Raji (cell line): ENCODE results near the gene GRK2.
A peak's percentile ranks its signal among the peaks of the same experiment; 100 is the strongest.

Experiments
- POLR2A ChIP-seq: IDR thresholded peaks from 2 replicates; pipeline ENCODE4 v1.6.1; 2011; ENCODE audit warnings: low read depth, low read length, control low read depth; ENCODE audit not compliant: insufficient read depth

Gene GRK2

DNA sequence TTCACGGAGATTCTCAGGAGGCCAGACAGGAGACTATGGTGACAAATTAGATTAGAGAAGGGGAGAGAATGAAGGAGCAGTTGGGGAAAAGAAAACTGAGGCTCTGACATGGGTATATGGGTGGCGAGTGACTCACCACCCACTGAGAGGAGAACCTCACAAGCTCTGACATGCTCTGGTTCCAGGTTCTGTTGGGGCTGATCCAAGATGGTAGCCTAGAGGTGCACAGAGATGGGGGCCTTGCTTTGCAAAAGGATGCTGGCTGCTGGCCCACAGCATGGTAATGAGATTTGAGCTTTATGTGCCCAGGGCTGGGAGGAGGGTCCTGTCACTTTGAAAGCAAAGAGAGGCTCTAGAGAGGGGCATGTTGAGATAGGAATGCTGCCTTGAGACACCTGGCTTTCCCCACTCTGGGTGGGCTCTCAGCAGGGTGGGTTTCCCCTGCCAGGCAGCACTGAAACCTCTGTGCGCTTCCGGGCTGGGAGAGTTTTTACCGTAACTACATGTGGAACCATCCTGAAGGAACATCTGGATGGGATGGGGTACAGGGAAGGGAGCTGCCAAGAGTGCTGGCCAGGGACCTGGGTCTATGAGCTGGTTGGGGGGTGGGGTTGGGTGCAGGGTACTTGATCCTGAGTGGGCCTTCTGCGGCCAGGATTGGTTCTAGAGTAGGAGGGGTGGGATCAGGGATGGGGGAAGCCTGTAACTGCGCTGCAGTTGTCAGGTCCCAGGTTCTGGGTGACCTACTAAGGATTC, 1.2 kb upstream of the GRK2 start:
- no peak for TF ChIP-seq POLR2A

DNA sequence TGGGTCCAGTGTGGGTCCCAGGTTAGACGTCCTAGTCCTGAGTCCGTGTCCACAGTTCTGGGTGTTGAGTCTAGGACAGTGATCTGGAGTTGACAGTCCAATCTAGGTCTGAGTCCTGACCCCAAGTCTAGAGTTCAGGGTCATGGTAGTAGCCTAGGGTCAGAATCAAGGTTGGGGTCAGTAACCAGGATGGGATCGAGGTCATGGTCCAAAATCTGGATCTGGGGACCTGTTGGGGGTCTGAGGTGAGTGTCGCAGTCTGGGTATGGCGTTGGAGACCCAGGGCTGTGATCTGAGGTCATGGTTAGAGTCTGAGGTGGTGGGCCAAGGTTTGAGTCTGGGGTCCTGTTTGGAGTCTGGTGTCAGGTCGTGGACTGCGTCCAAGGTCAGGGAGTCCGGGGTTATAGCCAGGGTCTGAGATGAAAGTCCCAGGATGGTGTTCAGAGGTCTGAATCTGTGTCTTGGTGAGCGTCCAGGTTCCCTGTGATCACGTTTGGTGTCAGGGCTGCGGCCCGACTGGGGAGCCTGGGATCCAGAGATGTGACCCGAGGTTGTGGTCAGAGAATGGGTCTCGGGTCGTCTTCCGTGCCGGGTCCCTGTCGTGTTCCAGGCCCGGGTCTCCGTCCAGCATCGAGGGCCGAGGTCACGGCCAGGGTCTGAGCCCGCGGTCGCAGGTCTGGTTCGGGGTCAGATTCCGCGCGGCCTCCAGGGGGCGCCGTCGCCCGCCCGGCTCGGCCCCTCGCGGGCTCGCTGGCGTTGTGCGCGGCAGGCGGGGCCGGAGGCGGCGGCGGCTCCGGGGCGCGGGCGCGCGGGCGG, 432 bp upstream of the GRK2 start:
- no peak for TF ChIP-seq POLR2A

DNA sequence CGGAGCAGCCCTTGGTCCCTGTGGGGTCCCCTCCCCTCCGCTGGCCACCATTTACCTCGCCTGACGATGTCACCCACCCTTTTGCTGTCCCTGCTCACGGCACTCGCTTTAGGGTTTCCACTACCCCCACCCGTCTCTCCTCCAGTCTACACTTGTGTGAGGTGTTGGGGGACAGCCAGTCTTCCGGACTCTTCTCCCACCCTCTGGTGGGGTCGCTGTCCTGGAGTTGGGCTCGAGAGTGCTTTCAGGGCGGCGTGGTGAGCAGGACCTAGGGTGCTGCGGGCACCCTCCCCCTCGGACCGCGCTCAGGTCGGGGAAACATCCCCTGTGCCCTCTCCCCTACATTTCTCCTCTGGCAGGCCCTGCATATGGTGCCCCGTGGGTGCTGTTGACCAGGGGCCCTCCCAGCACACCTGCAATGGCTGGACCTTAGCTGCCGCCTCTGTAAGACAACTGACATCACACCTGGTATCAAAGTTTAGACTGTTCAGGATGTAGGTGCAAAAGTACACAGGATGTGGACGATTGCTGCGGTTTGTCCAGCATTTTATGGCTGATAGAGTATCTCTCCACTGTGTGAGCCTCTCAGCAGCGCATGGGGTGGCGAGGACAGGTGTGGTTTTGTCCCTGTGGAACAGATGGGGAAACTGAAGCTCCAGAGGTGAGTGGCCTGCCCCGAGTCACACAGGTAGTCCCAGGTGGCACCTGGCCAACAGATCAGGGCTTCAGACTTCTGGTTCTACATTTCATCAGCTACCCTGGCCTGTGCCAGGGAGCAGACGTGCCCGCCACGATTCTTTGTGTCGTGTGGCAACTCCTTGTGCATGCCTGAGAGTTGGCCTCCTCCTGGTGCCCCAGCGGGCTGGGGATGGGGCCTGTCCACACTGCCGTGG, 1.2 kb downstream of the GRK2 start:
- peak; percentile 73 for TF ChIP-seq POLR2A

DNA sequence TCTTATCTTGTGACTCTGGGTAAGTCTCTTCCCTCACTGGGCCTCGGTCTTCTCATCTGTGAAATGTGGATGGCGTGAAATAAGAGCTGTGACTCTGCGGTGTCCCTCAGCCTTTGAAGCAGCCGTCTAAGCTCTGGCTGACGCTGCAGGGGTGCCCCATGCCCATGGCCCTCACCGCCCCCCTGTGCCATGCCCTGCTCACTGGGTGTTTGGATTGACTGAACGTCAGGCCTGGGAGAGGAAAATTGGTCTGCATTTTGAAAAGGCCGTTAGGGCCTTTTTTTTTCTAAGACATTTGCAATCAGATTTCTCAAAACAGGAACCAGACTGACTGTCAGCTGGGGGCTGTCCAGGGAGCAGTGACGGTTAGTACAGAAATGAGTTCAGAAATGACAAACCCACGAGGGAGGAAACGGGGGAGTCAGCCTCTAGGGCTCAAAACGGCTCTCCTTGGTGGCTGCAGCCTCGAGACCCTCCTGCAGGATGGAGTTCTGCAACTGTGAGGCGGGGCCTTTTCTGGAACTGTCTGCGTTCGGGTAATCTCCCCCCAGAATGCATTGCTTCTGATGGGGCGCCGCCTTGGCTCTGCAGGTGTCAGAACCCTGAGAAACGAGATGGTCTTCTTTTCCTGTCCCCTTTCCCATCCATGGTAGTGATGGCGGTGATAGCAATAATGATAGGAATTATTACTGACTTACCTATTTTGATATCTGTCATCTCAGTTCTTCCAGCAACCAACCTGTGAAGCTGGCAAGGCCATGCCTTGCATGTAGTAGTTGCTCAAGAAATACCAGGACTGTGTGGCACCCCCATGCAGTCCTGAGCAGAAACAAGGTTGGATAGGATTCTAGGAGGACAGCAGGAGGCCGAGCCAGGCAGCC, 2.0 kb downstream of the GRK2 start:
- TF ChIP-seq POLR2A = no peak

DNA sequence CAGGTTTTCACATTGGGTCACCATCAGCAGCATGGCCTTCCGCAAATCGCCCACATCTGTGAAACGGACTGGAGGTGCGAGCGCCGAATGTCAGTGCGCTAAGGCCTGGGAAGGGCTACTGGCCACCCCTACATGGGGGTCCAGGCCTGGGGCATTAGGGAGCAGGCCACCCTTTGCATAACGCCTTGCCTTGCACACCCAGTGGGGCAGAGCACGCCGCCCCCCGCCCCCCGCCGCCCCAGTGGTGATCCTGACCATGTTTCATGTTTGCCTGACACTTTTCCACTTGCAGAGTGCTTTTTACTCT, 2.6 kb downstream of the GRK2 start:
- TF ChIP-seq POLR2A = no peak

DNA sequence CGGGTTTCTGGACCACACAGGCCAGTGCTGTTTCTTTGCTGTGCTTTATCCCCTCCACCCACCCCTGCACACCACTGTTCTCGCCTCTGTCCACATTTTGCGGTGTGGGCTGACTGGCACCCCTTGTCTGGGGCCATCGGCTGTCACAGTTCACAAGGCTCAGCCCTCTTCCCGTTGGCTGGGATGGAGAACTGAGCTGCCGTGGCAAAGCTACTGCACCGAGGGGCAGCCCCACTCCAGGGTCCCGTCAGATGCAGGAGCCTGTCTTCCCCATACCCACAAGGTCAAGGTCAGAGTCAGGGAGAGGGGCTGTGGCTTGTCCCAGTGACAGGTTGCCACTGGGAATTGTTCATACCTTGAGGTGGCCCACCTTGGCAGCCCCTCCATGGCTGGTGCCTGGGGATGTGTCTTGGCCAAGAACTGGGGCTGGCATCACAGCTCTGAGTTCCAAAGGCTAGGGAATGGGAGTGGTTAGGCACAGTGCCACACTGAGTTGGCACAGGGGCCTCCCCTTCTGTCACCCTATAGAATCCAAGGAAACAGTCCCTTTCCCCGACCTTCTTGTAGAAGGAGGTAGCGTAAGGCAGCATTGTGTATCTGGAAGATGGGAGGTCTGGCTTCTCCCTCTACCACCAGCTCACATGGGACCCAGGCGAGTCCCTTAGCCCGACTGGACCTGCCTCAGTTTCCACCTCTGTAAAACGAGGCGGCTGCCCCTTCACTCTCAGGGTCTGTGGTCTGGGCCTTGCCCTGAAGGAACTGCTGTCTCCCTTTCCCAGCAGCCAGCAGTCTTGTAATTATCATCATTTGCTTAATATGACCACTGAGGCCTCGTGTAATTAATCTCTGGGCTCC, 3.4 kb downstream of the GRK2 start:
- TF ChIP-seq POLR2A = 0 out of 2 replicates have a peak, but pooled peaks have one; percentile 16

DNA sequence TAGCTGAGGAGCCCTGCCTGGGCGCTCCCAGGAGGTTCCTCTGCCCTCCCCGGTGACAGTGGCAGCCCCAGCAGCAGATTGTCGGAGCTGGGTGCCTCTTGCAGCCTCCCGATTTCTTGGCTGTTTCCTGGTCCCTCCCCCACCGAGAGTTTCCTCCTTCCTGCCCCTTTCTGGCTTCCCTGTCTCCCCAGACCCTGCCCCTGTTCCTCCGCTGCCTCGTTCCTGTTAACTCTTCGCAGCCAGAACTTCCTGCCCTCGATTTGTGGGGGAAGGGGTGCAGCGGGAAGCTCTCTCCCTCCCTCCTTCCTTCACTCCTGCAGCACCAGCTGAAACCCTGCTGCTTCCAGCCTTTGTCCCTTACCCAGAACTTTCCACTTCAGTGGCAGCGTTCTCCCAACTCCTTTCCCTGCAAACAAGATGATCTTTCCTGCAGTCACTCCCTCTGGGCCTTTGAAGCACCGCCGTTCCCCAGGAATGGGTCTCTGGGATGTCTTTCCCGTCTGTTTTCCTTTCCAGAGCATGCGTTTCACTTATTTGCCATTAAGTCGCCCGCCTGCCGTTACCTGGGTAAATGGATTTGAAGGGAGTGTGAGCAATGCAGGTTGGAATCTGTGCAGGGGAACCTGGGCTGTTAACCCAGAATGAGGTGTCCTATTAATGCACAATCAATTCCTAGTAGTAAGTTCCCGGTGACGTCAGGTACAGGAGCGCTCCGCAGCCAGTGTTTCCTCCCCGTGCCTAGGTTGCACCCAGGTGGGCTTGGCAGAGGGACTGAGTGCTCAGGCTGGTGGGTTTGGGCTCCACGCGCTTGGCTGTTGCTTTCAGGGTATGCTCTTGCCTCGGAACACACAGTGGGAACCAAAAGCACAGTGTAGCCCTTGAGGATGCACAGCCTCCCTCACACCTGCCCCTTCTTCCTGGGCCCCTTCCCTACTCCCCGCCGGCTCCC, 4.3 kb downstream of the GRK2 start:
- no peak for TF ChIP-seq POLR2A

DNA sequence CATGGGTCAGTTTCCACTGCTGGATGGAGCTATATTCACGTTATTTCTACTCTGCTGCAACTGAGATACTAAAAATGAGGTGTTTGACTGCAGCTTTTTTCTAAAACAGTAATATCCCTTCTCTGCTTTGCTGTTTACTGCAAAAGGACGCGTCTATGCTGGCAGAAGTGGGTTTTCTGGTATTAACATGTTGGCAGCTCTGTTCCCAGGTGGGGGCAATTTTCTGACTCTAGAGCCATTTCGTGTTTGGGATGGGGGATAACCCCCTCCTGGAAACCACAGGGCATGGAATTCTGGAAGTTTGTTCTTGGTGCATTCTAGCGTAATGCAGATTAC, 4.9 kb downstream of the GRK2 start:
- TF ChIP-seq POLR2A = no peak

DNA sequence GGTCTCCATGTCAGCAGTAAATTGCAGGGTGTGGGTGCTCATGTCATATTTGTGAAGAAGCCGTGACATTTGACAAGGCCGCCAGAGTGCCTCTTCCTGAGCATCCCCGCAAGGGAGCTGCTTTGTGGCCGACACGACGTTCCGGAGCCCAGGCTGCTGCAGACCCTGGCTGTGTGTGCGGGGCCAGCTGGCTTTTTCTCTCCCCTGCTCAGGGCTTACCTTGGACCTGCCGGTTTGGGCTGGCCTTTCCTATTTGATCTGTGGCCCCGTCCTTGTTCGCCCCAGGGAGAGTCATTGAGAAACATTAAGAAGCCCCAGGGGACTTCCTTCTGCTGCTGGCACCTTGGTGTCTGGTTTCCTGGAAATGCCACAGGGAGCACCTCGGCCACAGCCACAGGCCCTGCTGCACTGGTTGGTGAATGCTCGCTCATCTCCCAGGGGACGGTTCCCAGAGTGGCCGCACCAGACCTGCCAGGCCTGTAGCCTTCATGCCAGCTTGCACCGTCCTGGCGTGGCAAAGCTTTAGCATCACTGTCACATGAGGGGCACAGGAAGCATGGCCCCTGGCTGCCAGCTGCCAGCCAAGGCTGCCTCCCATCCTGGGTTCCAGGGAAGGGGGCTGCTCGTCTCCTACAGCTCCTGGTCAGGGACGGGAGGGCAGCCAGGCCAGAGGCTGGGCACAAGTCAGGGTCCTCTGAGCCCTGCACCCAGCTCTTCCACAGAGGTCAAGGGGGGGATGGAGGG, 5.4 kb downstream of the GRK2 start:
- TF ChIP-seq POLR2A = no peak

DNA sequence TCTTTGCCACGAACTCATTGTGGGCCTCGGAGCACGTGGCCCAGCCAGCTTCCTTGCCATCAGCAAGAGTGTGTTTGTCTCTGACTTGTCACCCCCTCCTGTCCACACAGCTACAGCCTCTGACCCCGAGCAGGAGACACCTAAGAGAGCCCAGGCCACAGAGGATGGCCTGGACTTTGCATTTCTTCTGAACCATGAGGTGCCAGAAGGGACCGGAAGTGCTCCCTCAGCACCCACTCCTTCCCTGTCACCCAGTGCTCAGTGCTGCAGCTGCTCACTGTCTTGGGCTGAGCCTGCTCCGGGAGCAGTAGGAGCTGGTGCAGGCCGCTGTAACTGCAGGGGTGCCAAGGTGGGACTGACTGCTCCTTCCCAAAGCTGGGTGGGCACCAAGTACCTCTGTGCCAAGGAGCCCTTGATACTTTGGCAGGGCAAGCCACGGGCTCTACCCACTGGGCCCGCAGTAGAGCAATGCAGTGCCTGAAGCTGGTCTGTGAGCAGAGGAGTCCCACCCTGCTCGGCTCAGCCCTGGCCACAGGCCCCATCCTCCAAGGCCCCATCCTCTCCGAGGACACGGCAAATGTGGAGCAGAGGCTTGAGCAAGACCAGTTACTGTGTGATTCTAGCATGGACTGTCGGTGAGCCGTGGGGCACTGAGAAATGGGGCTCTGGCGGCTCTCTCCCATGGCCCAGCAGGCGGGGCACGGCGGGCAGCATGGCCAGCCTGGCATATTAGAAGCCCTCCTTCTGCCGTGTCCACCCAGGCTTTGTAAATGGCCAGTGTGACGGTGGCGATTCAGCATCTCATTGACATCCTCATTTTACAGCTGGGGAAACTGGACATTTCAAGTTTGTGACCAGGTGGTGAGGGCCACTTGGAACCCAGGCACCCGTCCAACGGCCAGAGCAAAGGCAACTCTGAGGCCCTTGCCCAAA, 6.3 kb downstream of the GRK2 start:
- no peak for TF ChIP-seq POLR2A
